ENCODE results near the gene CADPS. TPM values are rescaled to one million over a fixed set of nuclear protein-coding genes. Genes with fewer than 3 reads are reported as not detected.

Gene CADPS
- total RNA-seq, 4 donors from 2014 or later = 2.2 to 6.9 TPM; not detected in 2

- 75 to 80% methylated on average over 1 of the region's 1 CpG for WGBS, 2 donors
- no peak for TF ChIP-seq CTCF (IDR thresholded peaks at IDR 0.05)
Observed at GRCh38 chr3:62577153-62577552, 298.1 kb downstream of the CADPS start.

DNA sequence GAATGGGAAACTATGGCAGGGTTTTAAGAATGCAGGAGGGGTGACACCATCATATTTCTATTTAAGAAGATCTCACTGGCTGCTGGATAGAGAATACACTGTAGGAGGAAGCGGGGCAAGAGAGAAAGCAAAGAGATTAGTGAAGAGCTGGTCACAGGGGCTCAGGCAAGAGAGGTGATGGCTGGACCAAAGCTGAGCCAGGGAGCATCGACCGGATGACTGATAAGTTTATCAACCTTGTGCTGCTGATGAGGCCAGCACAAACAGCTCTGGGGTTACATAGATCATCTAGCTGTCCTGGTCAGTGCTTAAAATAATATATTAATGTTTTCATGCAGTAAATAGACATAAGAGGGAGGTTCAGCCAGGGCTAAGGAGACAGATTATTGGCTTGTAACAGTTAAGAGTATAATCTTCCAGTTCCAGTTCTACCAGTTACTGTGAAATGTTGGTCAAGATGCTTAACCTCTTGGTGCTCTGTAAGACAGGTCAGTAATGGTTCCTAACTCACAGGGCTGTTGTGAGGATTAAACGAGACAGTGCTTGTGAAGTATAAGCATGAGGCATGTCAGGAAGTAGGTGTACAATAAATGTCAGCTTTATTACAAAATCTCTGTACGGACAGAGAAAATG lies 300.8 kb downstream of the CADPS start:
- DNase-seq (ENCODE audit: low spot score in 2 of 2) = no peak
- intact Hi-C loops (cut with DNase I; ENCODE audit: low total_unique reads) = no loop called here
- TF ChIP-seq CTCF (IDR thresholded peaks at IDR 0.05) (no peak), POLR2A (IDR thresholded peaks at IDR 0.05) (no peak)
- no peak overlapping the region for H3K4me3 ChIP-seq (ENCODE audit: low read depth, poor library complexity, severe bottlenecking)
- 69 to 72% methylated on average over 5 of the region's 5 CpGs for WGBS, 2 donors

More at GRCh38 chr3:62577153-62577552, 298.1 kb downstream of the CADPS start:
- intact Hi-C loops (cut with DNase I; ENCODE audit: low total_unique reads) = no loop called here
- H3K4me3 ChIP-seq (ENCODE audit: low read depth, poor library complexity, severe bottlenecking) = no peak overlapping the region
- no peak for DNase-seq (ENCODE audit: low spot score in 2 of 2)

- DNase-seq (ENCODE audit: low spot score in 2 of 2) = no peak
- H3K4me3 ChIP-seq (ENCODE audit: low read depth, poor library complexity, severe bottlenecking) = no peak overlapping the region
- 57 to 66% methylated on average over 4 of the region's 4 CpGs for WGBS, 2 donors
- intact Hi-C loops (cut with DNase I; ENCODE audit: low total_unique reads) = no loop called here
- TF ChIP-seq POLR2A (IDR thresholded peaks at IDR 0.05) (no peak), CTCF (IDR thresholded peaks at IDR 0.05) (no peak)
Observed at GRCh38 chr3:62571916-62572315, 303.3 kb downstream of the CADPS start.

- intact Hi-C loops (cut with DNase I; ENCODE audit: low total_unique reads) = no loop called here
Observed at GRCh38 chr3:62570888-62571287, 304.3 kb downstream of the CADPS start.

DNA sequence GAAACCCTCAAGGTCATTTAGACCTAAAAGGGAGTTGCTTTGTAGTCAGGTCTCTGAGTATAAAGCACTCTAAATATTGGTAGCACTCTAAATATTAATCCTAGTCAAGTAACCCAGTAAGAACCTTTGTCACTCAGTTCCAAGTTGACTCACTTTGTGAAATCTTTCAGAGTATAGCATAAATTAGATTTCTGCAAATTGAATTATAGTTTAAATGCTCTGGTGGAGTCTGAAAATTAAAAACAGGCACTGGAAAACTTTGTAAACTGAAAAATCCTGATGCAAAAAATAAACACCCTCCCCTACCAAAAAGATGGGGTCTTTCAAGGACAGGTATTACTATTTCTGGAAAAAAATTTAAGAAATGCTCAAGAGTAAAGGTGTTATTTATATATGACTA lies 305.6 kb downstream of the CADPS start:
- intact Hi-C loops (cut with DNase I; ENCODE audit: low total_unique reads) = no loop called here
- DNase-seq (ENCODE audit: low spot score in 2 of 2) = no peak
- no peak overlapping the region for H3K4me3 ChIP-seq (ENCODE audit: low read depth, poor library complexity, severe bottlenecking)
- TF ChIP-seq POLR2A (IDR thresholded peaks at IDR 0.05) (no peak), CTCF (IDR thresholded peaks at IDR 0.05) (no peak)

More at GRCh38 chr3:62570888-62571287, 304.3 kb downstream of the CADPS start:
- DNase-seq (ENCODE audit: low spot score in 2 of 2) = no peak
- no peak overlapping the region for H3K4me3 ChIP-seq (ENCODE audit: low read depth, poor library complexity, severe bottlenecking)
- TF ChIP-seq POLR2A (IDR thresholded peaks at IDR 0.05) = no peak
- no peak for TF ChIP-seq CTCF (IDR thresholded peaks at IDR 0.05)
- 75 to 78% methylated on average over 6 of the region's 6 CpGs for WGBS, 2 donors
